NCI-H1105 treated with DMSO at 0.1 percent for 48 hours (cell line): ENCODE results near the gene ROR2.
"Not testable (repeated sequence)": the region's sequence is repeated elsewhere in the genome, so short reads cannot be mapped to it uniquely, and the experiment has no call there.

Experiments used
- DNase-seq: peaks from one replicate; lab custom pipeline; 2025; lab: John Stamatoyannopoulos, UW

The ROR2 gene

GRCh38 chr9:91796516-91796915, 153.5 kb downstream of the ROR2 start:
- DNase-seq, result not testable (repeated sequence)

- DNase-seq, result no peak
These were observed 154.3 kb downstream of the ROR2 start for GRCh38 chr9:91795598-91796241.

- not testable (repeated sequence) for DNase-seq
These were observed 156.7 kb downstream of the ROR2 start for GRCh38 chr9:91793371-91793770.

- no peak for DNase-seq
These were observed 159.1 kb downstream of the ROR2 start for GRCh38 chr9:91790917-91791316.

- no peak for DNase-seq
These were observed 160.1 kb downstream of the ROR2 start for GRCh38 chr9:91789941-91790340.

- no peak for DNase-seq
These were observed 162.1 kb downstream of the ROR2 start for GRCh38 chr9:91787931-91788330.

GRCh38 chr9:91786132-91786896, 163.7 kb downstream of the ROR2 start:
- no peak for DNase-seq

GRCh38 chr9:91785447-91785842, 164.6 kb downstream of the ROR2 start:
- DNase-seq, result no peak

GRCh38 chr9:91784673-91785446, 165.2 kb downstream of the ROR2 start:
- DNase-seq, result no peak

GRCh38 chr9:91783876-91784672, 166.0 kb downstream of the ROR2 start:
- DNase-seq, result no peak

GRCh38 chr9:91783411-91783810, 166.6 kb downstream of the ROR2 start:
- DNase-seq, result no peak

- DNase-seq, result no peak
These were observed 167.3 kb downstream of the ROR2 start for GRCh38 chr9:91782708-91783214.

GRCh38 chr9:91781906-91782305, 168.1 kb downstream of the ROR2 start:
- no peak for DNase-seq

GRCh38 chr9:91781116-91781515, 168.9 kb downstream of the ROR2 start:
- DNase-seq, result no peak

GRCh38 chr9:91778031-91778430, 172.0 kb downstream of the ROR2 start:
- DNase-seq, result no peak

- no peak for DNase-seq
These were observed 172.7 kb downstream of the ROR2 start for GRCh38 chr9:91777292-91777830.

GRCh38 chr9:91776409-91777291, 173.4 kb downstream of the ROR2 start:
- no peak for DNase-seq

GRCh38 chr9:91775708-91776028, 174.4 kb downstream of the ROR2 start:
- no peak for DNase-seq

- DNase-seq, result peak; percentile 61
These were observed 174.9 kb downstream of the ROR2 start for GRCh38 chr9:91775011-91775707.

- no peak for DNase-seq
These were observed 176.9 kb downstream of the ROR2 start for GRCh38 chr9:91773156-91773555.
